ENCODE data around the gene NCAPH2. TPM values are rescaled to one million over a fixed set of nuclear protein-coding genes. Genes with fewer than 3 reads are reported as not detected.
"Not testable (repeated sequence)": the region's sequence is repeated elsewhere in the genome, so short reads cannot be mapped to it uniquely, and the experiment has no call there.

NCAPH2 gene
- polyA plus RNA-seq, 3 donors = 12.5 to 23.6 (median 18.1) TPM

GRCh38 chr22:50519151-50519550 is 11.1 kb downstream of the NCAPH2 start:
- Mint-ChIP-seq H3K4me1 (no peaks in the 10 kb centered on the region), H3K27me3 (ENCODE audit: low read depth in 3 of 3) (peaks cover 0 to 2% (median 0%) of the 10 kb centered on the region in 3 donors), H3K9me3 (peaks cover 0 to 1% (median 0%) of the 10 kb centered on the region in 7 donors), H3K4me3 (no peak overlapping the region), H3K27ac (no peak overlapping the region), H3K36me3 (peaks cover 28 to 69% of the 10 kb centered on the region in 2 donors)
- H3K79me2 ChIP-seq (ENCODE audit: insufficient read depth, low read length) = peaks cover 36% of the 10 kb centered on the region
- no peak overlapping the region for H3K4me2 ChIP-seq (replicated peaks; ENCODE audit: extremely low read depth, low read length, poor library complexity, severe bottlenecking)
- H3K36me3 ChIP-seq (replicated peaks in 1 of 2; ENCODE audit: control insufficient read depth in 1 of 2, insufficient read depth in 2 of 2, low read length in 2 of 2) = peaks cover 56 to 81% of the 10 kb centered on the region in 2 donors
- no peak overlapping the region for H2AFZ ChIP-seq (ENCODE audit: insufficient read depth, low read depth, low read length, poor library complexity, severe bottlenecking)
- peaks cover 3 to 7% of the 10 kb centered on the region in 2 donors for H3K4me1 ChIP-seq (ENCODE audit: control insufficient read depth in 1 of 2, insufficient read depth in 2 of 2, low read length in 2 of 2)
- no peaks in the 10 kb centered on the region for H3K27me3 ChIP-seq (ENCODE audit: control insufficient read depth in 2 of 2, insufficient read depth in 2 of 2, low read length in 2 of 2)
- intact Hi-C loops (cut with micrococcal nuclease) = no loop called here
- H3K9ac ChIP-seq (ENCODE audit: insufficient read depth, low read length, poor library complexity, severe bottlenecking) = no peak overlapping the region
- H3K4me3 ChIP-seq (replicated peaks in 1 of 3; ENCODE audit: low read depth in 2 of 3, low read length in 3 of 3) = no peak overlapping the region
- peaks cover 37% of the 10 kb centered on the region for H4K20me1 ChIP-seq (ENCODE audit: insufficient read depth, low read length)
- no peak for DNase-seq
- TF ChIP-seq CTCF (IDR thresholded peaks at IDR 0.05) = no peak
- H3K9me3 ChIP-seq (replicated peaks in 1 of 2; ENCODE audit: control insufficient read depth in 1 of 2, insufficient read depth in 1 of 2, low read length in 2 of 2) = no peaks in the 10 kb centered on the region
- H3K27ac ChIP-seq (ENCODE audit: low read depth in 1 of 2, low read length in 2 of 2) = no peak overlapping the region
- 100% methylated on average over 8 of the region's 8 CpGs for WGBS (ENCODE audit: insufficient coverage)

GRCh38 chr22:50520184-50520583 is 12.2 kb downstream of the NCAPH2 start:
- Histone ChIP-seq H4K20me1 (ENCODE audit: insufficient read depth, low read length) (peaks cover 42% of the 10 kb centered on the region), H3K36me3 (replicated peaks in 1 of 2; ENCODE audit: control insufficient read depth in 1 of 2, insufficient read depth in 2 of 2, low read length in 2 of 2) (peaks cover 60 to 83% of the 10 kb centered on the region in 2 donors), H3K79me2 (ENCODE audit: insufficient read depth, low read length) (peaks cover 36% of the 10 kb centered on the region), H3K4me1 (ENCODE audit: control insufficient read depth in 1 of 2, insufficient read depth in 2 of 2, low read length in 2 of 2) (peaks cover 13 to 17% of the 10 kb centered on the region in 2 donors)
- intact Hi-C loops (cut with micrococcal nuclease); DNase-seq; H3K4me2 ChIP-seq (replicated peaks; ENCODE audit: extremely low read depth, low read length, poor library complexity, severe bottlenecking); H3K9ac ChIP-seq (ENCODE audit: insufficient read depth, low read length, poor library complexity, severe bottlenecking); H3K27ac Mint-ChIP-seq; H3K4me1 Mint-ChIP-seq; H3K4me3 ChIP-seq (replicated peaks in 1 of 3; ENCODE audit: low read depth in 2 of 3, low read length in 3 of 3); H3K4me3 Mint-ChIP-seq; H3K27me3 ChIP-seq (ENCODE audit: control insufficient read depth in 2 of 2, insufficient read depth in 2 of 2, low read length in 2 of 2); H3K27me3 Mint-ChIP-seq (ENCODE audit: low read depth in 3 of 3); H2AFZ ChIP-seq (ENCODE audit: insufficient read depth, low read depth, low read length, poor library complexity, severe bottlenecking); H3K9me3 ChIP-seq (replicated peaks in 1 of 2; ENCODE audit: control insufficient read depth in 1 of 2, insufficient read depth in 1 of 2, low read length in 2 of 2); H3K9me3 Mint-ChIP-seq; H3K27ac ChIP-seq (ENCODE audit: low read depth in 1 of 2, low read length in 2 of 2): not testable (repeated sequence)
- H3K36me3 Mint-ChIP-seq = peaks cover 34 to 74% of the 10 kb centered on the region in 2 donors
- 96% methylated on average over 7 of the region's 8 CpGs for WGBS (ENCODE audit: insufficient coverage)
